Measurements from ENCODE around the gene ABLIM3. TPM values are rescaled to one million over a fixed set of nuclear protein-coding genes. Genes with fewer than 3 reads are reported as not detected.

Gene ABLIM3
- polyA plus RNA-seq, 1 donor from 2014 or later: 17.7 TPM

- Histone ChIP-seq H3K27ac (ENCODE audit: low read length) (no peak overlapping the region), H3K9me3 (ENCODE audit: low read length) (no peaks in the 10 kb centered on the region), H2AFZ (ENCODE audit: low read depth, low read length) (no peak overlapping the region), H3K4me2 (ENCODE audit: low read length) (no peak overlapping the region), H3K4me3 (ENCODE audit: low read length) (no peak overlapping the region), H4K20me1 (ENCODE audit: insufficient read depth) (no peaks in the 10 kb centered on the region), H3K9ac (ENCODE audit: low read length) (no peak overlapping the region), H3K36me3 (ENCODE audit: insufficient read depth, low read length) (no peaks in the 10 kb centered on the region), H3K9me2 (ENCODE audit: insufficient read depth, low read length) (no peaks in the 10 kb centered on the region), H3K27me3 (ENCODE audit: insufficient read depth, low read depth, low read length) (no peaks in the 10 kb centered on the region), H3F3A (ENCODE audit: insufficient read depth, low read length, poor library complexity, severe bottlenecking) (no peaks in the 10 kb centered on the region), H3K79me2 (replicated peaks; ENCODE audit: insufficient read depth, low read length) (no peaks in the 10 kb centered on the region)
- TF ChIP-seq MXI1 (conservative IDR thresholded peaks at IDR 0.05; ENCODE audit: poor library complexity, severe bottlenecking): no peak
- TF ChIP-seq EZH2 (IDR thresholded peaks at IDR 0.05; ENCODE audit: borderline replicate concordance, insufficient read depth, low read length, poor library complexity, severe bottlenecking): no peak
- TF ChIP-seq SMC3 (conservative IDR thresholded peaks at IDR 0.05; ENCODE audit: poor library complexity): no peak
- TF ChIP-seq RAD21 (conservative IDR thresholded peaks at IDR 0.05): no peak
- TF ChIP-seq REST (IDR thresholded peaks at IDR 0.05; ENCODE audit: borderline replicate concordance): no peak
- no peak for TF ChIP-seq EP300 (conservative IDR thresholded peaks at IDR 0.05; ENCODE audit: poor library complexity, severe bottlenecking)
- no peak for TF ChIP-seq CTCF (IDR thresholded peaks at IDR 0.05; ENCODE audit: poor library complexity, severe bottlenecking)
- no peak for TF ChIP-seq TAF1 (IDR thresholded peaks at IDR 0.05; ENCODE audit: low read depth)
- no peak for TF ChIP-seq POLR2AphosphoS5 (IDR thresholded peaks at IDR 0.05)
Observed at GRCh38 chr5:149172261-149172660, 31.0 kb downstream of the ABLIM3 start.

- no peak overlapping the region for H2AFZ ChIP-seq (ENCODE audit: low read depth, low read length)
- no peaks in the 10 kb centered on the region for H3K9me2 ChIP-seq (ENCODE audit: insufficient read depth, low read length)
- no peaks in the 10 kb centered on the region for H3K79me2 ChIP-seq (replicated peaks; ENCODE audit: insufficient read depth, low read length)
Observed at GRCh38 chr5:149172709-149173505, 31.6 kb downstream of the ABLIM3 start.

More at GRCh38 chr5:149172709-149173505, 31.6 kb downstream of the ABLIM3 start:
- TF ChIP-seq EZH2 (IDR thresholded peaks at IDR 0.05; ENCODE audit: borderline replicate concordance, insufficient read depth, low read length, poor library complexity, severe bottlenecking) (no peak), RAD21 (conservative IDR thresholded peaks at IDR 0.05) (no peak), SMC3 (conservative IDR thresholded peaks at IDR 0.05; ENCODE audit: poor library complexity) (no peak), EP300 (conservative IDR thresholded peaks at IDR 0.05; ENCODE audit: poor library complexity, severe bottlenecking) (no peak), MXI1 (conservative IDR thresholded peaks at IDR 0.05; ENCODE audit: poor library complexity, severe bottlenecking) (no peak), POLR2AphosphoS5 (IDR thresholded peaks at IDR 0.05) (no peak), CTCF (IDR thresholded peaks at IDR 0.05; ENCODE audit: poor library complexity, severe bottlenecking) (no peak), REST (IDR thresholded peaks at IDR 0.05; ENCODE audit: borderline replicate concordance) (no peak), TAF1 (IDR thresholded peaks at IDR 0.05; ENCODE audit: low read depth) (no peak)
- Histone ChIP-seq H3K9ac (ENCODE audit: low read length) (no peak overlapping the region), H4K20me1 (ENCODE audit: insufficient read depth) (no peaks in the 10 kb centered on the region), H3F3A (ENCODE audit: insufficient read depth, low read length, poor library complexity, severe bottlenecking) (no peaks in the 10 kb centered on the region), H3K27ac (ENCODE audit: low read length) (no peak overlapping the region), H3K4me3 (ENCODE audit: low read length) (no peak overlapping the region), H3K36me3 (ENCODE audit: insufficient read depth, low read length) (no peaks in the 10 kb centered on the region), H3K4me2 (ENCODE audit: low read length) (no peak overlapping the region), H3K27me3 (ENCODE audit: insufficient read depth, low read depth, low read length) (no peaks in the 10 kb centered on the region), H3K9me3 (ENCODE audit: low read length) (no peaks in the 10 kb centered on the region)
